ENCODE results near the gene C2orf15. TPM values are rescaled to one million over a fixed set of nuclear protein-coding genes. Genes with fewer than 3 reads are reported as not detected.

The C2orf15 gene
- polyA plus RNA-seq, 1 donor from 2014 or later = 12.8 TPM

DNA sequence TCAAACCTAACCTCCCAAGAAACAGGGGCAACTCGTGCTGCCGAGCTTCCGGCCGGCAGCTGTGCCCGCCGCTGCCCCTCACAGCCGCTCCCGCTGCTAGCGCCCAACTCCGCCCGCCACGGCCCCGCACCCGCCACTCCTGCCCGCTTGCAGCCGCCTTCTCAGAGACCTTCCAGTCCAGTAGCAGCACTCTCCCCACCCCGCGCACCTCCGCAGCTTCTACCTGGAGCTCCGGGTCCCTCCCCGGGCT is 722 bp upstream of the C2orf15 start:
- Histone ChIP-seq H3K27me3 (ENCODE audit: insufficient read depth, low read depth, low read length) (peaks cover 9% of the 10 kb centered on the region), H4K20me1 (ENCODE audit: insufficient read depth) (no peaks in the 10 kb centered on the region), H3F3A (ENCODE audit: insufficient read depth, low read length, poor library complexity, severe bottlenecking) (no peaks in the 10 kb centered on the region), H3K9me3 (ENCODE audit: low read length) (no peaks in the 10 kb centered on the region), H3K27ac (ENCODE audit: low read length) (peak overlapping the region; percentile 84), H3K9ac (ENCODE audit: low read length) (peak overlapping the region; percentile 82), H3K4me2 (ENCODE audit: low read length) (peak overlapping the region; percentile 87), H3K9me2 (ENCODE audit: insufficient read depth, low read length) (no peaks in the 10 kb centered on the region), H3K36me3 (ENCODE audit: insufficient read depth, low read length) (no peaks in the 10 kb centered on the region), H3K79me2 (replicated peaks; ENCODE audit: insufficient read depth, low read length) (no peaks in the 10 kb centered on the region), H2AFZ (ENCODE audit: low read depth, low read length) (peak overlapping the region; percentile 63), H3K4me3 (ENCODE audit: low read length) (peak overlapping the region; percentile 80)
- TF ChIP-seq SMC3 (conservative IDR thresholded peaks at IDR 0.05; ENCODE audit: poor library complexity) (no peak), POLR2AphosphoS5 (IDR thresholded peaks at IDR 0.05) (no peak), TAF1 (IDR thresholded peaks at IDR 0.05; ENCODE audit: low read depth) (no peak), EZH2 (IDR thresholded peaks at IDR 0.05; ENCODE audit: borderline replicate concordance, insufficient read depth, low read length, poor library complexity, severe bottlenecking) (no peak), MXI1 (conservative IDR thresholded peaks at IDR 0.05; ENCODE audit: poor library complexity, severe bottlenecking) (no peak), RAD21 (conservative IDR thresholded peaks at IDR 0.05) (no peak), EP300 (conservative IDR thresholded peaks at IDR 0.05; ENCODE audit: poor library complexity, severe bottlenecking) (no peak)
- TF ChIP-seq, protein P1, sequence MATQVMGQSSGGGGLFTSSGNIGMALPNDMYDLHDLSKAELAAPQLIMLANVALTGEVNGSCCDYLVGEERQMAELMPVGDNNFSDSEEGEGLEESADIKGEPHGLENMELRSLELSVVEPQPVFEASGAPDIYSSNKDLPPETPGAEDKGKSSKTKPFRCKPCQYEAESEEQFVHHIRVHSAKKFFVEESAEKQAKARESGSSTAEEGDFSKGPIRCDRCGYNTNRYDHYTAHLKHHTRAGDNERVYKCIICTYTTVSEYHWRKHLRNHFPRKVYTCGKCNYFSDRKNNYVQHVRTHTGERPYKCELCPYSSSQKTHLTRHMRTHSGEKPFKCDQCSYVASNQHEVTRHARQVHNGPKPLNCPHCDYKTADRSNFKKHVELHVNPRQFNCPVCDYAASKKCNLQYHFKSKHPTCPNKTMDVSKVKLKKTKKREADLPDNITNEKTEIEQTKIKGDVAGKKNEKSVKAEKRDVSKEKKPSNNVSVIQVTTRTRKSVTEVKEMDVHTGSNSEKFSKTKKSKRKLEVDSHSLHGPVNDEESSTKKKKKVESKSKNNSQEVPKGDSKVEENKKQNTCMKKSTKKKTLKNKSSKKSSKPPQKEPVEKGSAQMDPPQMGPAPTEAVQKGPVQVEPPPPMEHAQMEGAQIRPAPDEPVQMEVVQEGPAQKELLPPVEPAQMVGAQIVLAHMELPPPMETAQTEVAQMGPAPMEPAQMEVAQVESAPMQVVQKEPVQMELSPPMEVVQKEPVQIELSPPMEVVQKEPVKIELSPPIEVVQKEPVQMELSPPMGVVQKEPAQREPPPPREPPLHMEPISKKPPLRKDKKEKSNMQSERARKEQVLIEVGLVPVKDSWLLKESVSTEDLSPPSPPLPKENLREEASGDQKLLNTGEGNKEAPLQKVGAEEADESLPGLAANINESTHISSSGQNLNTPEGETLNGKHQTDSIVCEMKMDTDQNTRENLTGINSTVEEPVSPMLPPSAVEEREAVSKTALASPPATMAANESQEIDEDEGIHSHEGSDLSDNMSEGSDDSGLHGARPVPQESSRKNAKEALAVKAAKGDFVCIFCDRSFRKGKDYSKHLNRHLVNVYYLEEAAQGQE (IDR thresholded peaks at IDR 0.05; ENCODE audit: borderline replicate concordance) = no peak
- TF ChIP-seq, protein P2, sequence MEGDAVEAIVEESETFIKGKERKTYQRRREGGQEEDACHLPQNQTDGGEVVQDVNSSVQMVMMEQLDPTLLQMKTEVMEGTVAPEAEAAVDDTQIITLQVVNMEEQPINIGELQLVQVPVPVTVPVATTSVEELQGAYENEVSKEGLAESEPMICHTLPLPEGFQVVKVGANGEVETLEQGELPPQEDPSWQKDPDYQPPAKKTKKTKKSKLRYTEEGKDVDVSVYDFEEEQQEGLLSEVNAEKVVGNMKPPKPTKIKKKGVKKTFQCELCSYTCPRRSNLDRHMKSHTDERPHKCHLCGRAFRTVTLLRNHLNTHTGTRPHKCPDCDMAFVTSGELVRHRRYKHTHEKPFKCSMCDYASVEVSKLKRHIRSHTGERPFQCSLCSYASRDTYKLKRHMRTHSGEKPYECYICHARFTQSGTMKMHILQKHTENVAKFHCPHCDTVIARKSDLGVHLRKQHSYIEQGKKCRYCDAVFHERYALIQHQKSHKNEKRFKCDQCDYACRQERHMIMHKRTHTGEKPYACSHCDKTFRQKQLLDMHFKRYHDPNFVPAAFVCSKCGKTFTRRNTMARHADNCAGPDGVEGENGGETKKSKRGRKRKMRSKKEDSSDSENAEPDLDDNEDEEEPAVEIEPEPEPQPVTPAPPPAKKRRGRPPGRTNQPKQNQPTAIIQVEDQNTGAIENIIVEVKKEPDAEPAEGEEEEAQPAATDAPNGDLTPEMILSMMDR (IDR thresholded peaks at IDR 0.05; ENCODE audit: poor library complexity, severe bottlenecking) = no peak

DNA sequence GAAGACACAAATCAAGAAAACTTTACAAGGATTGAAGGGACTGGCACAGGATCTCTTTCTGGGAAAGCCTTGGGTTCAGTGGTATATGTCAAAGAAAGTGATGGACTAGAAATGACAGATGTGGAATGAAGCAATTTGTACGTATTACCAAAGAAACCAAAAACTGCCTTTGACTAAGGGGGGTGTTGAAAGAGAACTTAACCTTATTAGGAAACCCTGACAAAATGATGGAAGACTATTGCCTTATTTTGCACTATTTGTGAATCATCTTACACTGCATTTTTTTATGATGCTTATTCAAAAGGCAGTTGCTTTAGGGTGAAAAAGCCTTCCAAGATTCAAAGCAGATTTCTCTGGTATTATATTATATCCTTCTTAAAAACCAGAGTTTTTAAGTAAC is 9.2 kb downstream of the C2orf15 start:
- TF ChIP-seq SMC3 (conservative IDR thresholded peaks at IDR 0.05; ENCODE audit: poor library complexity) = no peak
- TF ChIP-seq TAF1 (IDR thresholded peaks at IDR 0.05; ENCODE audit: low read depth) = no peak
- TF ChIP-seq EZH2 (IDR thresholded peaks at IDR 0.05; ENCODE audit: borderline replicate concordance, insufficient read depth, low read length, poor library complexity, severe bottlenecking) = no peak
- TF ChIP-seq EP300 (conservative IDR thresholded peaks at IDR 0.05; ENCODE audit: poor library complexity, severe bottlenecking) = no peak
- no peak for TF ChIP-seq POLR2AphosphoS5 (IDR thresholded peaks at IDR 0.05)
- TF ChIP-seq, protein P2 (IDR thresholded peaks at IDR 0.05; ENCODE audit: poor library complexity, severe bottlenecking) = no peak
- no peak for TF ChIP-seq MXI1 (conservative IDR thresholded peaks at IDR 0.05; ENCODE audit: poor library complexity, severe bottlenecking)
- TF ChIP-seq, protein P1 (IDR thresholded peaks at IDR 0.05; ENCODE audit: borderline replicate concordance) = no peak
- TF ChIP-seq RAD21 (conservative IDR thresholded peaks at IDR 0.05) = no peak
- Histone ChIP-seq H3K79me2 (replicated peaks; ENCODE audit: insufficient read depth, low read length) (no peaks in the 10 kb centered on the region), H3K9me3 (ENCODE audit: low read length) (no peaks in the 10 kb centered on the region), H4K20me1 (ENCODE audit: insufficient read depth) (no peaks in the 10 kb centered on the region), H3K27ac (ENCODE audit: low read length) (no peak overlapping the region), H3K4me3 (ENCODE audit: low read length) (no peak overlapping the region), H3K9me2 (ENCODE audit: insufficient read depth, low read length) (no peaks in the 10 kb centered on the region), H3K9ac (ENCODE audit: low read length) (no peak overlapping the region), H3K4me2 (ENCODE audit: low read length) (no peak overlapping the region), H3F3A (ENCODE audit: insufficient read depth, low read length, poor library complexity, severe bottlenecking) (no peaks in the 10 kb centered on the region), H2AFZ (ENCODE audit: low read depth, low read length) (no peak overlapping the region), H3K36me3 (ENCODE audit: insufficient read depth, low read length) (no peaks in the 10 kb centered on the region), H3K27me3 (ENCODE audit: insufficient read depth, low read depth, low read length) (no peaks in the 10 kb centered on the region)
